HG03159 (cell line): ENCODE measurements around the gene TEDC2.
"Not testable (repeated sequence)": the region's sequence is repeated elsewhere in the genome, so short reads cannot be mapped to it uniquely, and the experiment has no call there.

ENCODE experiments used
- ATAC-seq: cut with Tn5 transposase; IDR thresholded peaks from one replicate; pipeline ENCODE4 v1.9.1; 2021; ENCODE audit warnings: mild to moderate bottlenecking, moderate library complexity; ENCODE audit not compliant: unreplicated experiment

Gene TEDC2

DNA sequence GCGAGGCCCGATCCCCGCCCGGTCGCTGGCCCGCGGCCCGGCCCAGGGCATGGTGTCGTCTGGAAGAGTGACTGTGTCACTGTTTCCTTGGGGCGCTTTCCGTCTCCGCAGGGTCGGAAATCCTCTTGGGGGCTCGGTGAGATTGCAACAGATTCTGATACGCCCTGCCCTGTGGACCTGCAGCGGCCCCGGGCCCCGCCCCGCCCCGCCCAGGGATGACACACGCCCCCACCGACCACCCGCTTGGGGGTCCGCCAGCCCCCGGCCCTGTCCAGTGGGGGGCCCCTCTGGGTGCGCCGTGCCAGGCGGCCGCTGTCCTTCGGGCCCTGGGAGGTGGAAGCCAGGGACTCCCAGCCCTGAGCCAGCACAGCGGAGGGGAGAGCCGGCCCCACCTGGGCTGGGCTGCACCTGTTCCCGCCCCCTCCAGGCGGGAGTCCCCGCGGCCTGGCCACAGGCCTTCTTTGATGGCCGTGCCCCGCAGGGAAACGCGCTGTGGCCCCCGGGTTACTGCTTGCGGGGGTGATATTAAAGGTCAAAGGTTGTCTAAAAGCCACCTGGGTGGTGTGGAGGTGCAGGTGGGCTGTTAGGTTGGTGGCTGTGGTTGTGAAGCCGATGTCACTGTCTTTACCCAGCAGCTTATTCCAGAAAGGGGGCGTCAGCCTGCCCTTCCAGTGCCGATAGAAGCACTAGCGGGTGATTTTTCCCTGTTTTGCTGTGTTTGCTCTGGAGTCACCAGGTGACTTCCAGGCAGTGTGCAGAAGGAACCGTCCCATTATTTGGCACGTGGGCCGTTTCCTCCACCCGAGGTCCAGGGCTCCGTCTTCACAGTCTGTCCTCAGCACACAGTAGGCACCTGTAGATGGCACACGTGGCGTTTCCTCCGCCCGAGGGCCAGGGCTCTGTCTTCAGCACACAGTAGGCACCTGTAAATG, 15.8 kb downstream of the TEDC2 start:
- no peak for ATAC-seq

GRCh38 chr16:2476345-2476720, 16.4 kb downstream of the TEDC2 start:
- no peak for ATAC-seq

GRCh38 chr16:2476741-2477140, 16.8 kb downstream of the TEDC2 start:
- ATAC-seq, result no peak

DNA sequence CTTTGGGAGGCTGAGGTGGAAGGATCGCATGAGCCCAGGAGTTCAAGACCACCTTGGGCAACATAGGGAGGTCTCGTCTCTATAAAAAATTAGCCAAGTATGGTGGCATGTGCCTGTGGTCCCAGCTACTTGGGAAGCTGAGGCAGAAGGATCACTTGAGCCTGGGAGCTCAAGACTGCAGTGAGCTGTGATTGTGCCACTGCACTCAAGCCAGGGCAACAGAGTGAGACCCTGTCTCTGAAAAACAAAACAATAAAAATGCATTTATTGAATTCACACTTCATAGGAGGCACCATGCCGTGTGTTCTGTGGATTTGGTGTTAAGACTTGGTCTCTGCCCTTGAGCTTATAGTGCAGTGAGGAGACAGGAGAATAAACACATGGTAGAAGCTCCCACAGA, 17.4 kb downstream of the TEDC2 start:
- ATAC-seq, result no peak

DNA sequence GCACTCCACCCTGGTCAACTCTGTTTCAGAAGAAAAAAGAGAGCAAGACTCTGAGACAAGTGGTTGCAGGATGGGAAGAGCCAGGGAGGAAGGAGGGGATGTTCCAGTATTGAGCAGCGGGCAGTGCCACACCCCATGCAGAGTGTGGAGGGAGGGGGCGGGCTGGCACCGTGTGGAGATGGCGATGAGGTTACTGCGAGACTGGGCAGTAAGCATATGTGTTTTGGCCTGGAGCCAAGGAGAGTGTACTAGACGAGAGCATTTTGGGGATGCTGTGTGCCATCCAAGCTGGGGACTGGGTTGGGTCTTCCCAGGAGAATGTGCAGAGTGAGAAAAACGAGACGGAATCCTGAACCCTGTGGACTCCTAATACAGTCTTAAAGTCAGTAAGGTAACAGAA, 18.4 kb downstream of the TEDC2 start:
- ATAC-seq, result no peak

DNA sequence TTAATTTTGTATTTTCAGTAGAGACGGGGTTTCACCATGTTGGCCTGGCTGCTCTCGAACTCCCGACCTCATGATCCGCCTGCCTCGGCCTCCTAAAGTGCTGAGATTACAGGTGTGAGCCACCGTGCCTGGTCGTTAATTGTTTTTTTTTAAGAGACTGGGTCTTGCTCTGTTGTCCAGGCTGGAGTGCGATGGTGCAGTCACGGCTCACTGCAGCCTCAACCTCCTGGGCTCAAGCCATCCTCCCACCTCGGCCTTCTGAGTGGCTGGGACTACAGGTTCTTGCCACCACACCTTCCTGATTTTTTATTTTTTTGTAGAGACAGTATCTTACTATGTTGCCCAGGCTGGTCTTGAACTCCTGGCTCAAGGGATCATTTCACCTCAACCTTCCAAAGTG, 20.1 kb downstream of the TEDC2 start:
- not testable (repeated sequence) for ATAC-seq

- no peak for ATAC-seq
These were observed 21.0 kb downstream of the TEDC2 start for GRCh38 chr16:2480948-2481347.

DNA sequence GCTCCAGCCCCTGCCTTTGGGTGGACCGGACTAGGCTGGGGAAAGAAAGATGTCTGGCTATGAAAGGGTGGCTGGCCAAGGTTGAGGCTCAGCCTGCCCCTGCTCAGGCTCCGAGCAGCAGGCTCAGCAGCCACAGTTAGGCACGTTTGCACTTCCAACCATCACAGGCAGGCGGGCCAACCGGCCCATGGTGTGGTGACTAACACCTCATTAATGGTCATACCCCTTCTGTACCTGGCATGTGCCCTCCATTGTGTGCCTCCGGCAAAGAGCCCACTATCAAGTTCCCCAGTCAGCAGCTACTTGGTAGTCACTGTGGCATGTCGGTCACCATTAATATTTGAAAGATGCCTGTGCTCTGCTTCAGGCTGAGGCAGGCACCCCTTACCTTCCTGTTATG, 21.8 kb downstream of the TEDC2 start:
- no peak for ATAC-seq

DNA sequence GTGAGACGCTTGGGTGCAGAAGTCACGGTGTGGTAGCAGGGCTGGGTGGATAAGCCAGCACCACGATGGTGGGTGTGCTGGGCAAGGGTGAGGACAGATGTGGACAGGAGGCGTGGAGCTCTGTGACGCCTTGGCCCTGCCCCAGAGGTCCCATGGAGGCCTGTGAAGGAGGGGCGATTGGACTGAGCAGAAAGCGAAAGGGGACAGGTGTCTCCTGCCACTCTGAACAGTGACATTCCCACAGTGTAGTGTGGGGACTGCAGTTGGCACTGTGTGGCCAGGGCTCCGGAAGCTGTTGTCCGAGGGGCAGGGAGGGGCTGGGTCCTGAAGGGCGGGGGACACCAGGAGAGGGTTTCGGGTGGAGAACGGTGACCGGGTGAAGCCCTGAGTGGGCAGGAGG, 22.3 kb downstream of the TEDC2 start:
- no peak for ATAC-seq

GRCh38 chr16:2482708-2483534, 23.0 kb downstream of the TEDC2 start:
- ATAC-seq, result no peak

DNA sequence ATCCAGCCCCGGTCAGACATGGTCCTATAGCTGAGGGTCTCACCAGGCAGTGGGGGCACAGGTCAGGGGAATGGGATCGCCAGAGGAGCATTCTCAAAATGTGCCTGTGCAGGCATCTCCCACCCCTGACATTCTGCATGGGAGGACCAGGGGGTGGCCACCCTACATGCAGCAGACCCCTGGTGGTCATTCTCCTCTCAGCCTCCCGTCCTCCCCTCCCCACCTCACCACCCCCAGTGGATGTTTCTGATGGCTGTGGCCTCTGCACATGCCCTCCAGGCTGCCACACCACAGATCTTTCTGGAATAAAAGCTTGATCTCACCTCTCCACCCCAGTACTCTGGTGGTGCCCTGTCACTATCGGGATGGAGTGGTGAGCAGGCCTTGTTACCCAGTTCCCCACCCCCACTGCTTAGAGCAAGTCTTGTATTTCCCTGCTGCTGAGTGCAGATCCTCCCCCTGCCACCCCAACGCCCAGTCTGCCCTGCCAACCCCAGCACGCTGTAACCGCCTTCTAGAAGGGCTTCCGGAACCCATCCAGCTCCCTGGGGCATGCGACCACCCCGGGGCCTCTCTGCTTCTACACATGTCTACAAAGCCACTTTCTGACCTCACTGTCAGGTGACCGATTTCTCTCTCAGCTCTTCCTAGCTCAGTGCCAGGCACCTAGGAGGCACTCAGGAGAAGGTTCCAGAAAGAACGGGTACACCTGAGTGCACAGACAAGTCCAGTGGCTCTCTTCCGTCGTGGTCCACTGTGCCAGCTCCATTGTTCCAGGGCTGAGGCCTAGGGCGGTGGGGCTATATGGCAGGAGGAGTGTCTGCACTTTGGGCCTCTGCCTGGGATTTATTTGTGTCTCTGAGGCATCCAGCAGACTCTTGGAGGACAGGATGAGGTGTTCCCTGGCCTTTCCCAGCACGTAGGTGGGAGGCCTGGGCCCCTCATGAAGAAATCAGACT, 24.3 kb downstream of the TEDC2 start:
- ATAC-seq, result no peak

- no peak for ATAC-seq
These were observed 25.1 kb downstream of the TEDC2 start for GRCh38 chr16:2484898-2485508.

DNA sequence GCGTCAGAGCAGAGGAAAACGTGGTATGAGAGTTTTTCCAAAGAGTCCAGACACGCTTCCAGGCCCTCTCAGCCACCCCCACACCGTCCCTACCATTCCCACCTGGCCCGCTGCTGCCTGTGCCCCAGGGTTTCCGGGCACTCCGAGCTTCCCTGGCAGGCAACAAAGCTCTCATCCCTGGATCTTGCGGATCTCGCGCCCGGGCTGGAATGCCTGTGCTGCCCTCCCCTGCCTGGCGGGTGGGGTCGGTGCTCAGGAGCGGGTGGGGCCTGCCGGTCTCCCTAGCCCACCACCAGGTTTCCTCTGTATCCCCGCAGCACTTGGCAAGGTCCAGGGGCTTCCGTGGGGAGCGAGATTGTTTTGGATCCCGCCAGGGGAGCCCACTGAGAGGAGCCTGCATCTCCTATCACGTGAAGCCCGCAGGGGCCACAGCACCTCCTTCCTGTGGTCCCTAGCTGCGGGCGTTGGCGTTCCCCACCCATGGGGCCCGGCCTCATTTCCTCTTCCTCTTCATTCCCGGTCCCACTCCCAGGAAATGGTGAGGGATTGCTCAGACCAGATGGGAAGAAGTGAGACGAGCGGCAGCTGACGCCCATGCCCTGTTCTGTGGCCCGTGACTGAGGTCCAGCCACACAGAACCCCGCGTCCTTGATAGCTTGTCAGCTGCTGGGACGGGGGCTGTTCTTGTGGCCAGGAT, 26.1 kb downstream of the TEDC2 start:
- ATAC-seq, result no peak

DNA sequence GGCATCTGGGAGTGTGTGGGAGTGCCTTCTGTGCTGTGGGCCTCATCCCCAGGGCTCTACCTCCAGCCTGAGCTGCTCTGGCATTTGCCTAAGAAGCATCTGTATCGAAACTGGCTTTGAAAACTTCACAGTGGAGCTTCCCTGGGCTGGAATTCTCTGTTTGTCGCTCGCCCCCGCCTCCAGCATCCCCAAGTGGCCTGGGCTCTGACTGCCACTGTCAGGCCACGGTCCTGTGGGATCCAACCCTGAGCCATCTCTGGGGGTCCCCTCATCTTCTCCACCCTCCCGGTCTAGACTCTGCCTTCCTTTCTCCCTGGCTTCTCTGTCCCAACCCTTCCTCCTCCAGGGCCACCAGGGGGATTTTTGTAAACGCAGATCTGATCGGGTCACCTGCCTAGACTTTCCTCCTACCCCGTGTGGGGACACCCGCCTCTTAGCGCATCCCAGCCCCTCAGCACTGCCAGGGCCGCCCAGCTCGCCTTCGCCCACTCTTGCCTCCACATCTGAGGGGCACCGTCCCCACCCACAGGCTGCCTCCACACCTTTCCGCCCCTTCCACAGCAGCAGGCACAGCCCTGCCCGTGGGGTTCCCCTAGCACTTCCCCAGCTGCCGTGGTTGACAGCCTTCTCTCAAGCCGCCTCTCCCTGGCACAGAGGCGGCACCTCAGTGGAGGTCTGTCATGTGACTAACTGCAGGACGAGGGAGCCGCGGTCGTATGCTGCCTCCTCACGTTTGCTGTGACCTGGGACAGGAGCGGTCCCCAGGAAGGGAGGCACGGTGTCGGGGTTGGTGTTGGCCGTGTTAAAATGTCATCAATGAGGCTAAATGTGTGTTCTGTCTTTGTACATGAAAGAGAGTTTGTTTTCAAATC, 27.0 kb downstream of the TEDC2 start:
- ATAC-seq, result peak; percentile 46

DNA sequence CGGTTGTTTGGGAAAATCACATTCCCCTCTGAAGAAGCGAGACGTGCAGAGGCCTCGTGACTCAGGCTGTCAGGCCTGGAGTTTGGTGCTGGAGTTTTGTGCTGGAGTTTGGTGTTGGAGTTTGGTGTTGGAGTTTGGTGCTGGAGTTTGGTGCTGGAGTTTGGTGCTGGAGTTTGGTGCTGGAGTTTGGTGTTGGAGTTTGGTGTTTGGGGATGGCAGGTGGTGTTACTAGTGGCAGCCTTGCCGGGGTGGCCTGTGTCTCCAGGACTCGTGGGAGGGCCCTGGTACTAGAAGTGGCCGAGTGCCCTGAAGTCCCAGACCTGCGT, 27.6 kb downstream of the TEDC2 start:
- ATAC-seq, result no peak

DNA sequence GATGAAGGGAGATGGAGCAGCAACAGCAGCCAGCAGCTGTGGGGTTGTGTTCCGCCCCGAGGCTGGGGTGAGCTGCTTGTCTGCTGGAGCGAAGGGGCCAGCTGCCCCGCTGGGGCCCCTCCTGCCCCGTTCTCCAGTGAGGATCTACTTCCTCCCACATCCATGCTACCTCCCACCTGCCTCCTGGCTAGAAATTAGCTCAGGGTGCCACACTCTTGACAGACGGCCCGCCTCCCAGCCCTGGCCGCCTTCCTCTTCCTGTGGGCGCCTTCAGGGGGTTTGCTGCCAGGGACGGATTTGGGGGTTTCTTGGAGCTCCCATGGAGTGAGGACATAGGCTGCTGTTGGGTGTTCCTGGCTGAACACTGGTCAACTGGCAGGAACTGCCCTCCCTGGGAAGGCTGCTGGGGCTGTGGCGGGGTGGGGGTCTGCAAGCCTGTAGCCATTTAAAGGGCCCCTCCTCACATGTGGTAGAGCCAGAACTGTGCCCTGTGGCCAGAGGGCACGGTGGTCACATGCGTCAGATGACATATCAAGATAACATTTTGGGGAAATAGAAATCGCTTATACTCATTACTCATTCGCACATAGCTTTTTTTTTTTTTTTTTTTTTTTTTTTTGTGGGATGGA, 28.1 kb downstream of the TEDC2 start:
- no peak for ATAC-seq

DNA sequence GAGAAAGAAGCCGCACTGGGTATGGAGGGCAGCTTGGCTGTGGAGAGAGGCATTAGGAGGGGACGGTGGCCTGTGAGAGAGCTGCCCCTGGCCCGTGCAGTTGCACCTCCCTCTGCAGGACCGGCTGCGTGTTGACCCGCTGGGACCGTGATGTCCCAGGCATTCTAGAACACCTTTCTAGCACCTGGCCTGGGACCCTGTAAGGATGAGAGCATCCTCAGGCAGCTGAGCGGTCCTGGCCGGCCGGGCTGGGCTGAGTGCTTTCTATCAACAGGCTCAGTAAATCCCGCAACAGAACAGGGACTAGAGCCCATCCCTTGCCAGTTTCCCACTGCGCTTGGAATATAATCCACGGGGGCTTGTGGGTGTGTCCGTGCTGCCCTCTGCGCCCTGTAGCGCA, 29.7 kb downstream of the TEDC2 start:
- ATAC-seq, result no peak
